ENCODE results near the gene SAMD9.
"Not testable (repeated sequence)": the region's sequence is repeated elsewhere in the genome, so short reads cannot be mapped to it uniquely, and the experiment has no call there.

Gene SAMD9

GRCh38 chr7:93117852-93118530 lies at the start of gene SAMD9:
SAMD9 (minus strand) TSS chr7:93117979; CDS start chr7:93106097, 11,882 bp downstream.
- DNase-seq (ENCODE audit: low read depth): peak; percentile 28

GRCh38 chr7:93165447-93165846 lies 47.7 kb upstream of the SAMD9 start:
- DNase-seq (ENCODE audit: low read depth): no peak

- no peak for DNase-seq (ENCODE audit: low read depth)
Observed at GRCh38 chr7:93164766-93165165, 47.0 kb upstream of the SAMD9 start.

GRCh38 chr7:93161181-93161762 lies 43.5 kb upstream of the SAMD9 start:
- no peak for DNase-seq (ENCODE audit: low read depth)

- DNase-seq (ENCODE audit: low read depth): no peak
Observed at GRCh38 chr7:93160410-93160809, 42.6 kb upstream of the SAMD9 start.

GRCh38 chr7:93159490-93159889 lies 41.7 kb upstream of the SAMD9 start:
- no peak for DNase-seq (ENCODE audit: low read depth)

- no peak for DNase-seq (ENCODE audit: low read depth)
Observed at GRCh38 chr7:93156884-93157283, 39.1 kb upstream of the SAMD9 start.

GRCh38 chr7:93150200-93150835 lies 32.5 kb upstream of the SAMD9 start:
- no peak for DNase-seq (ENCODE audit: low read depth)

- no peak for DNase-seq (ENCODE audit: low read depth)
Observed at GRCh38 chr7:93148727-93149126, 30.9 kb upstream of the SAMD9 start.

- no peak for DNase-seq (ENCODE audit: low read depth)
Observed at GRCh38 chr7:93148144-93148543, 30.4 kb upstream of the SAMD9 start, which contains the start of gene SAMD9L. SAMD9L (minus strand) TSS chr7:93148385; CDS start chr7:93135971, 12,414 bp downstream.

- DNase-seq (ENCODE audit: low read depth): peak; percentile 3
Observed at GRCh38 chr7:93147363-93147762, 29.6 kb upstream of the SAMD9 start.

GRCh38 chr7:93146472-93147141 lies 28.8 kb upstream of the SAMD9 start:
- no peak for DNase-seq (ENCODE audit: low read depth)

- DNase-seq (ENCODE audit: low read depth): no peak
Observed at GRCh38 chr7:93146036-93146435, 28.3 kb upstream of the SAMD9 start.

GRCh38 chr7:93145354-93145753 lies 27.6 kb upstream of the SAMD9 start:
- no peak for DNase-seq (ENCODE audit: low read depth)

GRCh38 chr7:93142127-93142526 lies 24.3 kb upstream of the SAMD9 start:
- DNase-seq (ENCODE audit: low read depth): no peak

GRCh38 chr7:93140582-93141191 lies 22.9 kb upstream of the SAMD9 start:
- no peak for DNase-seq (ENCODE audit: low read depth)

- DNase-seq (ENCODE audit: low read depth): no peak
Observed at GRCh38 chr7:93138576-93138975, 20.8 kb upstream of the SAMD9 start.

GRCh38 chr7:93133005-93133404 lies 15.2 kb upstream of the SAMD9 start:
- no peak for DNase-seq (ENCODE audit: low read depth)

GRCh38 chr7:93132216-93132615 lies 14.4 kb upstream of the SAMD9 start:
- DNase-seq (ENCODE audit: low read depth): no peak

- not testable (repeated sequence) for DNase-seq (ENCODE audit: low read depth)
Observed at GRCh38 chr7:93126954-93127353, 9.2 kb upstream of the SAMD9 start.

- DNase-seq (ENCODE audit: low read depth): not testable (repeated sequence)
Observed at GRCh38 chr7:93123532-93123931, 5.8 kb upstream of the SAMD9 start.
